LHCN-M2 (cell line): ENCODE results near the gene BROX. TPM values are rescaled to one million over a fixed set of nuclear protein-coding genes. Genes with fewer than 3 reads are reported as not detected.

ENCODE experiments used
- DNase-seq: peaks from one replicate; pipeline ENCODE4 v3.0.0-alpha.2; 2012; ENCODE audit warnings: low read depth
- total RNA-seq: library from RNA; depleted of rRNA; stranded (reverse); fragments of >200 nt; gene quantifications from 2 replicates; pipeline ENCODE4 v1.2.3, GENCODE V29; 2014; rRNA removed

Gene BROX
- total RNA-seq, 1 experiment from 2014 or later: 78.9 TPM

DNA sequence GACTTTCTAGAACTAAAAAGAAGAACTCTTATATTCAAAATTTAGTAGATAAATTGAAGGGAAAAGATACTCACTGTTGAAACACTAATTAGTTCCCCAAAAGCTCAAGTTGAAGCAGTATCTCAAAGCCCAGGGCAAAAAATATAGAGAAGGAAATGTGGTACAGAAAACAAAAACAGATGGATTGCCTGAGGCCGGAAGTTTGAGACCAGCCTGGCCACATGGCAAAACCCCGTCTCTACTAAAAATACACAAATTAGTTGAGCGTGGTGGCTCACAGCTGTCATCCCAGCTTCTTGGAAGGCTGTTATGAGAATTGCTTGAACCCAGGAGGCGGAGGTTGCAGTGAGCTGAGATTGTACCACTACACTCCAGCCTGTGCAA is 60.6 kb downstream of the BROX start:
- DNase-seq: peak; percentile 47

DNA sequence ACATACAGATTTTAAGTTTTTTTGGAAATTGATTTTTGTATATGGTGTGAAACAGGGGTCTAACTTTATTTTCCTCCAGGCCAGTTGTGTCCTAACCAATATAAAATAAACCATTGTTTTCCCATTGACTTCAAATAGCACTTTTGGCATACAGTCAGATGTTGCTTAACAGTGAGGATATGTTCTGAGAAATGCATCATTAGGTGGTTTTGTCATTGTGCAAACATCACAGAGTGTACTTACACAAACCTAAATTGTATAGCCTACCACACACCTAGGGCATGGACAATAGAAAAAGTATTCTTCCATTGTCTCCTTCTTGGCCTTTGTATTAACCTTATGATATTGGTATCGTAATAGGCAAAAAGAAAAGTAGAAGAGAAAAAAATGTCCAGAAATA is 65.1 kb downstream of the BROX start:
- DNase-seq: peak; percentile 57

DNA sequence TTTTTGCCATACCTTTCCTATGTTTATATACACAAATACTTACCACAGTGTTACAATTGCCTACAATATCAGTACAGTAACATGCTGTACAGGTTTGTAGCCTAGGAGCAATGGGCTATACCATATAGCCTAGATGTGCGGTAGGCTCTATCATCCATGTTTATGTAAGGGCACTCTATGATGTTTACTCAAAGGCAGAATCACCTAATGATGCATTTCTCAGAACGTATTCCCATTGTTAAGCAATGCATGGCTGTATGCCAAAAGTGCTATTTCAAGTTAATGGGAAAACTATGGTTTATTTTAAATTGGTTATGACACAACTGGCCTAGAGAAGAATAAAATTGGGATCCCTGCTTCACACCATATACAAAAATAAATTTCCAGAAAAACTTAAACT is 65.6 kb downstream of the BROX start:
- peak; percentile 34 for DNase-seq

DNA sequence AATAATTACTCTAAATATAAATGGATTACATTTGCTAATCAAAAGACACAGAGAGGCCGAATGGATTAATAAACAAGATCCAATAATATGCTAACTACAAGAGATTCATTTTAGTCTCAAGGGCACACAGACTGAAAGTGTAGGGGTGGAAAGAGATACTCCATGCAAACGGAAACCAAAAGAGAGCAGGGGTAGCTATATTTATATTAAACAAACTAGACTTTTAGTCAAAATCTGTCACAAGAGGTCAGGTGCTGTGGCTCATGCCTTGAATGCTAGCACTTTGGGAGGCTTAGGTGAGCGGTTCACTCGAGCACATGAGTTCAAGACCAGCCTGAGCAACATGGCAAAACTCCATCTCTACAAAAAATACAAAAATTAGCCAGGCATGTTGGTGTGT is 68.9 kb downstream of the BROX start:
- no peak for DNase-seq

DNA sequence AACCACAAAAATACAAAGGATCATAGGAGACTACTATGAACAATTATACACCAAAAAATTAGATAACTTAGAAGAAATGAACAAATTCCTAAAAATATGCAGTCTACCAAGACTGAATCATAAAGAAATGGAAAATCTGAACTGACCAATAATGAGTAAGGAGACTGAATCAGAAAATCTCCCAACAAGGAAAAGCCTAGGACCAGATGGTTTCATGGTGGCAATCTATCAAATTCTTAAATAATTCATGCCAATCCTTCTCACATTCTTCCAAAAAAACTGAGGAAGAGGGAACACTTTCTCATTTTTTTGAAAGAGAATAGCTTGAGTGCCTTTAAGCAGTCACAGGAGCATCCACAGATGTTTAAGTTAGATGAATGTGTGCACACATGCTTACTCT is 70.7 kb downstream of the BROX start:
- DNase-seq: no peak

DNA sequence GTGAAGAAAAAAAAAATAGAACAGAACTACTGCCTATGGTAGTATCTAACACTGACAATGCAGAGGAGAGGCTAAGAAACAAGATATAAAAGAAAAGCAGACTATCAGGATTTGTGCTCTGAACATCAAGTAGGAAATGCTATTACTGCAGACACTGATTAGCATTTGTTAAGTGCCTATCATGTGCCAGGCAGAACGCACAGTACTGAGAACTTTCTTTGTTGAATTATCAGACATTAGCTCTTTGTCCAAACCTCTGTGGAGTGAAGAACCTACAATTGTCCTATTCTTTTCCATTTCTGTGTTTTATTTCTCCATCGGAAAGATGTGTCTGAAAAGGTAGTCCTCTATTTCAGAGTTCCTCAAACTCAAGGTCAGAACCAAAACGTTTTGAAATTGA is 72.0 kb downstream of the BROX start:
- DNase-seq: no peak

Other genes starting within 250 kb of the BROX start
- gene HHIPL2, start 164.5 kb upstream of the BROX start, total RNA-seq: 1.4 and 1.9 TPM in 2 replicates
- gene TAF1A, start 122.6 kb upstream of the BROX start, total RNA-seq: 15.7 and 23.0 TPM in 2 replicates
- 26.2 and 37.1 TPM in 2 replicates for gene MIA3, start 94.5 kb upstream of the BROX start, total RNA-seq
- 49.2 and 65.3 TPM in 2 replicates for gene AIDA, start 73 bp upstream of the BROX start, total RNA-seq
- not detected in 2 replicates for gene FAM177B, start 24.6 kb downstream of the BROX start, total RNA-seq
- 2.9 and 4.0 TPM in 2 replicates for gene DISP1, start 102.5 kb downstream of the BROX start, total RNA-seq